ENCODE data around the gene TMEM8B. TPM values are rescaled to one million over a fixed set of nuclear protein-coding genes. Genes with fewer than 3 reads are reported as not detected.
A peak's percentile ranks its signal among the peaks of the same experiment; 100 is the strongest.

The TMEM8B gene
- total RNA-seq, 1 donor: 0.86 TPM

GRCh38 chr9:35829764-35830096, 702 bp downstream of the TMEM8B start:
- DNase-seq (ENCODE audit: low read depth): no peak
- H3K4me3 ChIP-seq (ENCODE audit: low read depth, low read length): peak overlapping the region; percentile 72
- TF ChIP-seq CTCF (IDR thresholded peaks at IDR 0.05; ENCODE audit: insufficient read depth, low read depth, low read length): no peak

GRCh38 chr9:35831040-35831439, 2.0 kb downstream of the TMEM8B start:
- TF ChIP-seq CTCF (IDR thresholded peaks at IDR 0.05; ENCODE audit: insufficient read depth, low read depth, low read length): no peak
- H3K4me3 ChIP-seq (ENCODE audit: low read depth, low read length): no peak overlapping the region
- no peak for DNase-seq (ENCODE audit: low read depth)

GRCh38 chr9:35832814-35833213, 3.8 kb downstream of the TMEM8B start:
- DNase-seq (ENCODE audit: low read depth): no peak
- no peak for TF ChIP-seq CTCF (IDR thresholded peaks at IDR 0.05; ENCODE audit: insufficient read depth, low read depth, low read length)
- H3K4me3 ChIP-seq (ENCODE audit: low read depth, low read length): no peak overlapping the region

GRCh38 chr9:35834260-35835215, 5.5 kb downstream of the TMEM8B start:
- H3K4me3 ChIP-seq (ENCODE audit: low read depth, low read length): no peak overlapping the region
- no peak for DNase-seq (ENCODE audit: low read depth)
- TF ChIP-seq CTCF (IDR thresholded peaks at IDR 0.05; ENCODE audit: insufficient read depth, low read depth, low read length): no peak

- TF ChIP-seq CTCF (IDR thresholded peaks at IDR 0.05; ENCODE audit: insufficient read depth, low read depth, low read length): peak; percentile 24
- H3K4me3 ChIP-seq (ENCODE audit: low read depth, low read length): no peak overlapping the region
- DNase-seq (ENCODE audit: low read depth): no peak
Measured at GRCh38 chr9:35835216-35835632, 6.2 kb downstream of the TMEM8B start.

GRCh38 chr9:35835766-35836165, 6.7 kb downstream of the TMEM8B start:
- no peak for TF ChIP-seq CTCF (IDR thresholded peaks at IDR 0.05; ENCODE audit: insufficient read depth, low read depth, low read length)
- no peak overlapping the region for H3K4me3 ChIP-seq (ENCODE audit: low read depth, low read length)
- DNase-seq (ENCODE audit: low read depth): no peak
